ENCODE results near the gene CALML6.

Gene CALML6

DNA sequence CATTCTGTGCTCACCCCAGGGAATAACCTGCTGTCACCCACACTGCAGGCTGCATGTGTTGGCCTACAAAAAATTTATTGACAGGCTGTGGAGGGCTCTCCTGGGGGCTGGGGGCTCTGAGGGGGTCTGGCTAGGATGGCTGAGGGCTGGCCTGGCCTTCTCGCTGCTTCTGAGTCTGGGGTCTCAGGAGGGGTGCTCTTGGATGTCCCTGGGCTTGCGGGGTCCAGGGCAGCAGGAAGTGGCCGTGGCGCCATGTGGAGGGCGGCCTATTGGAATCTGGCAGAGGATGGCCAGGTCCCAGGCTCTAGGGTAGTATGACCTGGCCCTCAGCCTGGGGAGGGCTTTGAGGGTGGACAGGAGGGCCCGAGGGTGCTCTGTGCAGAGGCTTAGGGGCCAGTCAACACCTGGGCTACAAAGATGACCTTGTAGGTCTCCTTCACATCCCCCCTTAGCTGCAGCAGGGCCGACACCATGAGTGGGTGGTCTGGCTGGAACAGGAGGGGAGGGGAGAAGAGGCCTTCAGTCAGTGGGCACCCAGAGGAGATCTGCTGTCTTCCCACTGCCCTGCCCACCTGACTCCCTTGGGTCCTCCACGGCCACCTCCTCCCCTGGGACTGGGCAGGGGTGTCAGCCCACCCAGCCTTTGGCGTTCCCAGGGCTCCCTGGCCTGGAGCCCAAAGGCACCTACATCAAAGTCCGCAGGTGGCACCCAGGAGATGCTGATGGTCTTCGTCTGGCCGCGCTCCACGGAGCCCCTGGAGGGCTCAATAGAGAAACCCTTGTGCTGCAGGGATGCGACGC lies 7.0 kb downstream of the CALML6 start:
- H3K4me3 ChIP-seq (ENCODE audit: low read depth, low read length): no peak overlapping the region
- no peak for DNase-seq (ENCODE audit: low read depth)
- TF ChIP-seq, protein P1, sequence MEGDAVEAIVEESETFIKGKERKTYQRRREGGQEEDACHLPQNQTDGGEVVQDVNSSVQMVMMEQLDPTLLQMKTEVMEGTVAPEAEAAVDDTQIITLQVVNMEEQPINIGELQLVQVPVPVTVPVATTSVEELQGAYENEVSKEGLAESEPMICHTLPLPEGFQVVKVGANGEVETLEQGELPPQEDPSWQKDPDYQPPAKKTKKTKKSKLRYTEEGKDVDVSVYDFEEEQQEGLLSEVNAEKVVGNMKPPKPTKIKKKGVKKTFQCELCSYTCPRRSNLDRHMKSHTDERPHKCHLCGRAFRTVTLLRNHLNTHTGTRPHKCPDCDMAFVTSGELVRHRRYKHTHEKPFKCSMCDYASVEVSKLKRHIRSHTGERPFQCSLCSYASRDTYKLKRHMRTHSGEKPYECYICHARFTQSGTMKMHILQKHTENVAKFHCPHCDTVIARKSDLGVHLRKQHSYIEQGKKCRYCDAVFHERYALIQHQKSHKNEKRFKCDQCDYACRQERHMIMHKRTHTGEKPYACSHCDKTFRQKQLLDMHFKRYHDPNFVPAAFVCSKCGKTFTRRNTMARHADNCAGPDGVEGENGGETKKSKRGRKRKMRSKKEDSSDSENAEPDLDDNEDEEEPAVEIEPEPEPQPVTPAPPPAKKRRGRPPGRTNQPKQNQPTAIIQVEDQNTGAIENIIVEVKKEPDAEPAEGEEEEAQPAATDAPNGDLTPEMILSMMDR (IDR thresholded peaks at IDR 0.05; ENCODE audit: insufficient read depth, low read depth, low read length, missing control alignments): no peak

GRCh38 chr1:1922702-1922955 lies 7.6 kb downstream of the CALML6 start:
- DNase-seq (ENCODE audit: low read depth): no peak
- no peak overlapping the region for H3K4me3 ChIP-seq (ENCODE audit: low read depth, low read length)
- TF ChIP-seq, protein P1 (IDR thresholded peaks at IDR 0.05; ENCODE audit: insufficient read depth, low read depth, low read length, missing control alignments): no peak

- TF ChIP-seq, protein P1 (IDR thresholded peaks at IDR 0.05; ENCODE audit: insufficient read depth, low read depth, low read length, missing control alignments): no peak
- DNase-seq (ENCODE audit: low read depth): no peak
- no peak overlapping the region for H3K4me3 ChIP-seq (ENCODE audit: low read depth, low read length)
Observed at GRCh38 chr1:1922956-1923833, 8.1 kb downstream of the CALML6 start.

DNA sequence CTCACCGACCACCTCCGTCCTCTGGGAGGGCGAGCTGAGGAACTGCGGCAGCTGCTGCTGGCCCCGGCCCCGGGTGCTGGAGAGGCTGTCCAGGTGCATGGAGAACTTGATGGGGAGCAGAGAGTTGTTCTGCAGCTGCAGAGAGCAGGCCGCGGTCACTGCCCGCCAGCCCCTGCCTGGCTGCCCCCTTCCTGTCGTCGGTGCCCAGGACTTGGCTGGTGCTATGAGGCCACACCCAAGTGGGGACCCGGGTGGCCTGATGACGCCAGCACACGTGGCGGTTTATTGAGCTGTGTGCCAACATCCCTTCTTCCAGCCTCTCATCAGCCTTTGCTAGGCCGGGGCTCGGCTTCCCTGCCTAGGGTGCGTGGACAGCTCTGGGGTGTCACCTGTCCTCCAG lies 9.3 kb downstream of the CALML6 start:
- TF ChIP-seq, protein P1 (IDR thresholded peaks at IDR 0.05; ENCODE audit: insufficient read depth, low read depth, low read length, missing control alignments): no peak
- no peak overlapping the region for H3K4me3 ChIP-seq (ENCODE audit: low read depth, low read length)
- DNase-seq (ENCODE audit: low read depth): no peak

DNA sequence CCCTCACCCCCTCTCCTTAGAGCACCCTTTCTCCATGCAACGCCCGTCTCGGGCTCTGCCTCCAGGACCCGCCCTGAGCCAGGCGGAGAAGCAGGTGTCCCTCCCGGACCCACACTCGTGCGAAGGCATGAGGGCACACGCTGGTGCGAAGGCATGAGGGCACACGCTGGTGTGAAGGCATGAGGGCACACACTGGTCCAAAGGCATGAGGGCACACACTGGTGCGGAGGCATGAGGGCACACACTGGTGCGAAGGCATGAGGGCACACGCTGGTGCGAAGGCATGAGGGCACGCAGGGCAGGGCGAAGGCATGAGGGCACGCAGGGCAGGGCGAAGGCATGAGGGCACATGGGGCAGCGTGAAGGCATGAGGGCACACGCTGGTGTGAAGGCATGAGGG lies 9.8 kb downstream of the CALML6 start:
- DNase-seq (ENCODE audit: low read depth): no peak
- TF ChIP-seq, protein P1 (IDR thresholded peaks at IDR 0.05; ENCODE audit: insufficient read depth, low read depth, low read length, missing control alignments): no peak
- no peak overlapping the region for H3K4me3 ChIP-seq (ENCODE audit: low read depth, low read length)

DNA sequence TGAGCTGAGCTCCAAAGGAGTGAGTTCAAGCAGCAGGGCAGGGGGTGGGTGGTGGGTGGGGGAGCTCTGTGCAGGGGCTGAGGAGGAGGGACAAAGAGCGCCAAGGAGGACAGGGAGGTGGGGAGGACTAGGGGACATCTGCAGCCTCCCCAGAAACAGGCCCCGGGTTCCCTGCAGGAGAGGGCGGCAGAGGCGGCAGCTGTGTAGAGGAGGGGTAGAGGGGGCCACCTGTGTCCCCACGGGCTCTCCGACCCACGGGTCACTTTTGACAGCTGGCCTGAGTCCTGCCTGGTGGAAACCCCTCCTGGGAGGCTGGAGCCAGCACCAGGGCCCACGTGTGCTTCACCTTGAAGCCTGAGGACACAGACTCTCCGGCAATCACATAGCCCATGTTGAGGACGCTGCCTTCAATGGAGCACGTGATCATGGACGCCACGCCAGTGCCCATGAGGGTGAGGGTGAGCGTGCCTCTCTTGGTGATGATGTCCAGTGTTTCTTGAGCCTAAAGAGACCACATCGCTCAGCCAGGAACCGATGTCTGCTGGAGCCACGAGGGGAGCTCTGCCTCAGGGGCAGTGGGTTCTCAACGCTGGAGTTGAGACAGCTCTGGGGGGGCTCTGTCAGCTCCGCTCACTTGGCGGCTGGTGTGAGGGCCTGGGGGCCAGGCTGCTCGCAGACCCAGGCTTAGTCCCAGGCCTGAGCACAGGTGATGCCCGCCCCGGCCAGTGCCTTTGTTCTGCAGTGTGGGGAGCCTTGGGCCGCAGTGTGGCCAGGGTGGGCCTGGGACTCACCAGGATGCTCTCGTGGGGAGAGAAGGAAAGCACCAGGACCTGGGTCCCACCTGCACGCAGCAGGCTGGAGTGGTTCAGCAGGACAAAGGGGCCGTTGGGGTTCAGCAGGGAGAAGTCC lies 10.6 kb downstream of the CALML6 start:
- H3K4me3 ChIP-seq (ENCODE audit: low read depth, low read length): no peak overlapping the region
- TF ChIP-seq, protein P1 (IDR thresholded peaks at IDR 0.05; ENCODE audit: insufficient read depth, low read depth, low read length, missing control alignments): no peak
- DNase-seq (ENCODE audit: low read depth): no peak
